H9 (cell line): Measurements from ENCODE around the gene ATP6V0A1. TPM values are rescaled to one million over a fixed set of nuclear protein-coding genes. Genes with fewer than 3 reads are reported as not detected.
A peak's percentile ranks its signal among the peaks of the same experiment; 100 is the strongest.

Experiments used
- DNase-seq: peaks from one replicate; pipeline ENCODE4 v3.0.0-alpha.2; 2017
- H2AFZ ChIP-seq: one replicate; pipeline ENCODE4 v1.6.1; 2013; ENCODE audit warnings: mild to moderate bottlenecking, low read length, control low read depth, moderate library complexity
- H2AK5ac ChIP-seq: 2 replicates; pipeline ENCODE4 v1.6.1; 2013; ENCODE audit warnings: low read length, control low read depth, mixed read lengths; ENCODE audit not compliant: insufficient read length
- H2BK120ac ChIP-seq: one replicate; pipeline ENCODE4 v1.6.1; 2013; ENCODE audit warnings: low read depth, mild to moderate bottlenecking, low read length, control low read depth, inconsistent platforms; ENCODE audit not compliant: poor library complexity, severe bottlenecking
- H2BK12ac ChIP-seq: 2 replicates; pipeline ENCODE4 v1.6.1; 2013; ENCODE audit warnings: low read length, control low read depth, mixed read lengths, low read depth; ENCODE audit not compliant: insufficient read length
- H2BK15ac ChIP-seq: 2 replicates; pipeline ENCODE4 v1.6.1; 2013; ENCODE audit warnings: low read depth, low read length, control low read depth
- H2BK20ac ChIP-seq: one replicate; pipeline ENCODE4 v1.6.1; 2013; ENCODE audit warnings: low read depth, mild to moderate bottlenecking, low read length, control low read depth, inconsistent platforms; ENCODE audit not compliant: poor library complexity, severe bottlenecking
- H2BK5ac ChIP-seq: 2 replicates; pipeline ENCODE4 v1.6.1; 2013; ENCODE audit warnings: low read length, control low read depth, mixed read lengths; ENCODE audit not compliant: insufficient read length
- H3K14ac ChIP-seq: 2 replicates; pipeline ENCODE4 v1.6.1; 2013; ENCODE audit warnings: low read length, control low read depth; ENCODE audit not compliant: insufficient read depth
- H3K18ac ChIP-seq: 2 replicates; pipeline ENCODE4 v1.6.1; 2013; ENCODE audit warnings: low read depth, mild to moderate bottlenecking, mixed read lengths, low read length, control low read depth; ENCODE audit not compliant: insufficient read length
- H3K23ac ChIP-seq: 2 replicates; pipeline ENCODE4 v1.6.1; 2013; ENCODE audit warnings: low read length, control low read depth, mixed read lengths, low read depth; ENCODE audit not compliant: insufficient read length
- H3K23me2 ChIP-seq: 2 replicates; pipeline ENCODE4 v1.6.1; 2013; ENCODE audit warnings: low read depth, mild to moderate bottlenecking, mixed read lengths, low read length, control low read depth; ENCODE audit not compliant: insufficient read length, poor library complexity, severe bottlenecking
- H3K27ac ChIP-seq: 2 replicates; pipeline ENCODE4 v1.5.1; 2013; ENCODE audit warnings: low read length, control low read depth, mixed read lengths, low read depth; ENCODE audit not compliant: insufficient read length
- H3K27me3 ChIP-seq: 2 replicates; pipeline ENCODE4 v1.6.1; 2013; ENCODE audit warnings: low read length, control low read depth, inconsistent platforms; ENCODE audit not compliant: insufficient read depth
- H3K4ac ChIP-seq: 2 replicates; pipeline ENCODE4 v1.6.1; 2013; ENCODE audit warnings: low read depth, mild to moderate bottlenecking, control low read depth, inconsistent platforms, low read length, moderate library complexity
- H3K4me1 ChIP-seq: 2 replicates; pipeline ENCODE4 v1.6.1; 2013; ENCODE audit warnings: low read length, control low read depth, inconsistent platforms; ENCODE audit not compliant: insufficient read depth
- H3K4me2 ChIP-seq: 2 replicates; pipeline ENCODE4 v1.6.1; 2013; ENCODE audit warnings: low read length, control low read depth, mixed read lengths; ENCODE audit not compliant: insufficient read length, insufficient read depth
- H3K56ac ChIP-seq: 2 replicates; pipeline ENCODE4 v1.6.1; 2013; ENCODE audit warnings: low read depth, mild to moderate bottlenecking, mixed read lengths, low read length, control low read depth; ENCODE audit not compliant: insufficient read length
- H3K79me1 ChIP-seq: 2 replicates; pipeline ENCODE4 v1.6.1; 2013; ENCODE audit warnings: low read depth, mild to moderate bottlenecking, moderate library complexity, low read length, control low read depth, inconsistent platforms; ENCODE audit not compliant: insufficient read depth, poor library complexity, severe bottlenecking
- H3K79me2 ChIP-seq: 2 replicates; pipeline ENCODE4 v1.6.1; 2013; ENCODE audit warnings: low read length, control low read depth, inconsistent platforms; ENCODE audit not compliant: insufficient read depth
- H3K9ac ChIP-seq: 2 replicates; pipeline ENCODE4 v1.6.1; 2013; ENCODE audit warnings: low read length, control low read depth, mixed read lengths; ENCODE audit not compliant: insufficient read length; ENCODE audit errors: extremely low read depth
- H3K9me3 ChIP-seq: one replicate; pipeline ENCODE4 v1.6.1; 2013; ENCODE audit warnings: low read depth, low read length, inconsistent platforms; ENCODE audit not compliant: control insufficient read depth
- H3T11ph ChIP-seq: one replicate; pipeline ENCODE4 v1.6.1; 2013; ENCODE audit warnings: mild to moderate bottlenecking, low read length, control low read depth, inconsistent platforms
- H4K20me1 ChIP-seq: one replicate; pipeline ENCODE4 v1.6.1; 2013; ENCODE audit not compliant: control insufficient read depth, insufficient read length, insufficient read depth
- H4K5ac ChIP-seq: 2 replicates; pipeline ENCODE4 v1.6.1; 2013; ENCODE audit warnings: low read depth, mild to moderate bottlenecking, mixed read lengths, low read length, control low read depth; ENCODE audit not compliant: insufficient read length
- H4K8ac ChIP-seq: replicated peaks from 2 replicates; pipeline ENCODE4 v1.6.1; 2013; ENCODE audit warnings: low read length, control low read depth, mixed read lengths, low read depth; ENCODE audit not compliant: insufficient read length
- H4K91ac ChIP-seq: 2 replicates; pipeline ENCODE4 v1.6.1; 2013; ENCODE audit warnings: low read depth, mild to moderate bottlenecking, moderate library complexity, mixed read lengths, low read length, control low read depth; ENCODE audit not compliant: insufficient read length
- H3K27ac Mint-ChIP-seq, 3 experiments: 2 replicates in 2 of 3; 3 replicates in 1 of 3; pipeline ENCODE4 v1.8.0; 2020 to 2021; ENCODE audit warnings: mixed read lengths in 3 of 3, mild to moderate bottlenecking in 1 of 3, moderate library complexity in 1 of 3
- H3K27me3 Mint-ChIP-seq: 2 replicates; pipeline ENCODE4 v1.8.0; 2021; ENCODE audit warnings: low read depth, mild to moderate bottlenecking, moderate library complexity, mixed read lengths
- H3K36me3 Mint-ChIP-seq, 3 experiments: 2 replicates in 2 of 3; 3 replicates in 1 of 3; pipeline ENCODE4 v1.8.0; 2020 to 2021; ENCODE audit warnings: low read depth in 3 of 3, mixed read lengths in 3 of 3; ENCODE audit not compliant: insufficient read depth in 1 of 3
- H3K4me1 Mint-ChIP-seq, 2 experiments: 2 replicates each; pipeline ENCODE4 v1.8.0; 2020; ENCODE audit warnings: mixed read lengths in 2 of 2
- H3K4me3 Mint-ChIP-seq, 2 experiments: 2 replicates in 1 of 2; 3 replicates in 1 of 2; pipeline ENCODE4 v1.8.0; 2020 to 2021; ENCODE audit warnings: mild to moderate bottlenecking in 2 of 2, mixed read lengths in 2 of 2, moderate library complexity in 1 of 2
- H3K9me3 Mint-ChIP-seq, 2 experiments: 2 replicates in 1 of 2; 3 replicates in 1 of 2; pipeline ENCODE4 v1.8.0; 2020; ENCODE audit warnings: mild to moderate bottlenecking in 2 of 2, mixed read lengths in 2 of 2, moderate library complexity in 1 of 2
- CTCF ChIP-seq: fragments of 200-600 bp; sonication (generic); conservative IDR thresholded peaks from 3 replicates; pipeline ENCODE4 v1.8.0; 2021; ENCODE audit warnings: antibody characterized with exemption, mild to moderate bottlenecking
- WGBS: extraction: QIAGEN DNeasy Blood & Tissue Kit; methylation state at CpG from one replicate; pipeline ENCODE4 v1.1.7; 2013; ENCODE audit warnings: missing lambda C conversion rate, low lambda C conversion rate, mixed read lengths; ENCODE audit not compliant: insufficient read length; ENCODE audit errors: extremely low coverage; 5-methylcytosine and 5-hydroxymethylcytosine counted together
- total RNA-seq: library from RNA; stranded (reverse); gene quantifications from 2 replicates; pipeline ENCODE4 v1.2.1, GENCODE V29; 2021

The ATP6V0A1 gene
- total RNA-seq, 1 experiment from 2014 or later = 54.1 TPM

DNA sequence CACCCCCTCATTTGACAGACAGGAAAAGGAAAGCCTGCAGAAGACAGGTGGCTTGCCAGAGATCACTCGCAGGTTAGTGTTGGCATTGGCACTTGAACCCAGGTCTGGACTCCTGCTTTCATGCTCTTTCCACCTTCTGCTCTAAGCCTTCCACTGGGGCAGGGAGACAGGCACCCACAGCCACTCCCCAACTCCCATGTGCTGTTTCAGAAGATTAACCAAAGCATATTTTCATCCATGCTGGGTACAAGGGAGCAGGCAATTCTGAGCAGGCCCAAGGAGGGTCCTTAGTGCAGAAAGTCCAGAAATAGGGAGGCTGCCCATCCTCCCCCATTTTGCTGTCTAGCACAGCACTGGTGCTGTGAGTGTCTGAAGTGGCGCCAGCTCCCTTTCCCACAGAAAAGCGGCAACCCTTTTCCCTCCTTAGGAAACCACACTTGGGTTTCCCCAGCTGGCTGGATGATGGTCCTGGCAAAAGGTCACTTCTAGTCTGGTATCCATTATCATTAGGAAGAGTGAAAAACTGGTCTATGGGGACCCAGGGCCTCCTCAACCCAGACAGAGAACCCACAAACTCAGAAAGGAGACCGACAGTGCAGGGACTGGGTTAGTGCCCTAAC lies 33.6 kb upstream of the ATP6V0A1 start:
- Histone ChIP-seq H2BK5ac (no peak overlapping the region), H2AK5ac (no peak overlapping the region), H4K5ac (no peak overlapping the region), H4K8ac (no peak overlapping the region), H3K14ac (no peak overlapping the region), H3K9me3 (no peaks in the 10 kb centered on the region), H3K4me2 (no peak overlapping the region), H3K23ac (no peak overlapping the region), H2BK20ac (no peak overlapping the region), H4K91ac (no peak overlapping the region), H3K27me3 (no peaks in the 10 kb centered on the region; the same call in 1 of the 2 replicates), H2BK120ac (no peak overlapping the region), H3K79me1 (no peaks in the 10 kb centered on the region), H3T11ph (no peak overlapping the region), H2AFZ (no peak overlapping the region), H2BK12ac (no peak overlapping the region), H3K79me2 (no peaks in the 10 kb centered on the region), H2BK15ac (no peak overlapping the region), H3K27ac (no peak overlapping the region), H3K4me1 (peaks cover 2% of the 10 kb centered on the region; the same call in 1 of the 2 replicates), H3K56ac (no peak overlapping the region), H3K4ac (no peak overlapping the region), H3K9ac (no peak overlapping the region), H4K20me1 (no peaks in the 10 kb centered on the region), H3K18ac (peak overlapping the region; percentile 30), H3K23me2 (peaks cover 24% of the 10 kb centered on the region)
- H3K27me3 Mint-ChIP-seq = peaks cover 21% of the 10 kb centered on the region
- H3K27ac Mint-ChIP-seq = no peak overlapping the region; a peak in 1 of 7 replicates
- no CpG with 5 or more reads among the region's 4 CpGs for WGBS
- no peak for TF ChIP-seq CTCF
- H3K9me3 Mint-ChIP-seq = no peaks in the 10 kb centered on the region; a peak in 1 of 5 replicates
- peaks cover 32 to 45% of the 10 kb centered on the region in 2 experiments for H3K4me1 Mint-ChIP-seq
- no peak for DNase-seq
- no peak overlapping the region for H3K4me3 Mint-ChIP-seq
- peaks cover 0 to 2% (median 0%) of the 10 kb centered on the region in 3 experiments; a peak in 3 of 7 replicates for H3K36me3 Mint-ChIP-seq
